Thyroid gland (tissue), 4 donors: ENCODE results near the gene CALB2.

Source experiments
- CTCF ChIP-seq, 6 experiments: fragments of 200-600 bp in 3 of 6; fragments of 450-650 bp in 3 of 6; sonication (generic) in 3 of 6; IDR thresholded peaks; one replicate each; pipeline ENCODE4 v1.5.1; 2016 to 2019; ENCODE audit warnings: antibody characterized with exemption in 6 of 6, mild to moderate bottlenecking in 2 of 6, inconsistent platforms in 1 of 6, moderate library complexity in 1 of 6
- POLR2A ChIP-seq, 2 donors: fragments of 450-650 bp; IDR thresholded peaks; one replicate each; pipeline ENCODE4 v1.6.1; 2017; ENCODE audit warnings: antibody characterized with exemption in 2 of 2, mild to moderate bottlenecking in 2 of 2, moderate library complexity in 1 of 2

GRCh38 chr16:71406724-71407123 lies 48.2 kb downstream of the CALB2 start:
- TF ChIP-seq CTCF (IDR thresholded peaks at IDR 0.05) = no peak
- TF ChIP-seq POLR2A (IDR thresholded peaks at IDR 0.05) = no peak
